GM19023 (cell line): Measurements from ENCODE around the gene RAD18.

Source experiments
- ATAC-seq: cut with Tn5 transposase; IDR thresholded peaks from one replicate; pipeline ENCODE4 v1.9.1; 2021; ENCODE audit warnings: mild to moderate bottlenecking, moderate library complexity; ENCODE audit not compliant: unreplicated experiment

RAD18 gene

GRCh38 chr3:8870134-8870533 is 93.1 kb downstream of the RAD18 start:
- no peak for ATAC-seq

GRCh38 chr3:8869613-8870012 is 93.7 kb downstream of the RAD18 start:
- no peak for ATAC-seq

GRCh38 chr3:8868996-8869395 is 94.3 kb downstream of the RAD18 start:
- no peak for ATAC-seq

- ATAC-seq, result no peak
Measured at GRCh38 chr3:8867646-8868045, 95.6 kb downstream of the RAD18 start.

GRCh38 chr3:8865697-8866096 is 97.6 kb downstream of the RAD18 start:
- no peak for ATAC-seq

GRCh38 chr3:8864402-8865350 is 98.6 kb downstream of the RAD18 start:
- no peak for ATAC-seq

- no peak for ATAC-seq
Measured at GRCh38 chr3:8863891-8864290, 99.4 kb downstream of the RAD18 start.

GRCh38 chr3:8857720-8858367 is 105.4 kb downstream of the RAD18 start:
- no peak for ATAC-seq

- no peak for ATAC-seq
Measured at GRCh38 chr3:8856721-8857120, 106.6 kb downstream of the RAD18 start.

- no peak for ATAC-seq
Measured at GRCh38 chr3:8856071-8856470, 107.2 kb downstream of the RAD18 start.

- ATAC-seq, result no peak
Measured at GRCh38 chr3:8854656-8855055, 108.6 kb downstream of the RAD18 start.

- ATAC-seq, result no peak
Measured at GRCh38 chr3:8853081-8853480, 110.2 kb downstream of the RAD18 start.

- no peak for ATAC-seq
Measured at GRCh38 chr3:8852511-8852910, 110.8 kb downstream of the RAD18 start.

- no peak for ATAC-seq
Measured at GRCh38 chr3:8851703-8852102, 111.6 kb downstream of the RAD18 start.

- no peak for ATAC-seq
Measured at GRCh38 chr3:8848696-8849131, 114.6 kb downstream of the RAD18 start.

GRCh38 chr3:8847317-8847716 is 116.0 kb downstream of the RAD18 start:
- no peak for ATAC-seq

- ATAC-seq, result no peak
Measured at GRCh38 chr3:8846176-8846575, 117.1 kb downstream of the RAD18 start.

GRCh38 chr3:8845641-8846040 is 117.6 kb downstream of the RAD18 start:
- no peak for ATAC-seq

- ATAC-seq, result no peak
Measured at GRCh38 chr3:8843347-8843746, 119.9 kb downstream of the RAD18 start.

GRCh38 chr3:8842293-8842692 is 121.0 kb downstream of the RAD18 start:
- ATAC-seq, result no peak

GRCh38 chr3:8841472-8841871 is 121.8 kb downstream of the RAD18 start:
- no peak for ATAC-seq

- no peak for ATAC-seq
Measured at GRCh38 chr3:8840556-8840955, 122.7 kb downstream of the RAD18 start.
